DND-41 (cell line): Measurements from ENCODE around the gene PHLDB2.

ENCODE experiments used
- ATAC-seq: fragments of 200-7000 bp; cut with Tn5 transposase; 3 replicates; pipeline ENCODE4 v1.9.1; 2021; ENCODE audit warnings: low read depth; ENCODE audit not compliant: insufficient read depth
- DNase-seq: peaks from one replicate; pipeline ENCODE4 v3.0.0-alpha.2; 2020
- H2AFZ ChIP-seq: 2 replicates; pipeline ENCODE4 v1.6.0; 2012; ENCODE audit warnings: low read depth, low read length
- H3K27ac ChIP-seq: 2 replicates; pipeline ENCODE4 v1.5.1; 2012; ENCODE audit warnings: low read length, inconsistent platforms
- H3K27me3 ChIP-seq: fragments of 200-600 bp; sonication (generic); 2 replicates; pipeline ENCODE4 v1.6.0; 2012; ENCODE audit warnings: low read length, mild to moderate bottlenecking, inconsistent platforms; ENCODE audit not compliant: insufficient read depth, poor library complexity
- H3K36me3 ChIP-seq: 2 replicates; pipeline ENCODE4 v1.5.1; 2012; ENCODE audit warnings: low read length, inconsistent platforms; ENCODE audit not compliant: insufficient read depth
- H3K4me1 ChIP-seq: 2 replicates; pipeline ENCODE4 v1.5.1; 2012; ENCODE audit warnings: mild to moderate bottlenecking, low read length; ENCODE audit not compliant: insufficient read depth
- H3K4me2 ChIP-seq: 2 replicates; pipeline ENCODE4 v1.6.0; 2012; ENCODE audit warnings: mild to moderate bottlenecking, moderate library complexity, low read length, inconsistent platforms; ENCODE audit not compliant: insufficient read depth
- H3K4me3 ChIP-seq, 2 experiments: fragments of 200-600 bp in 1 of 2; shearing (Covaris generic) in 1 of 2; 2 replicates each; pipeline ENCODE4 v1.5.1; 2012 to 2016; ENCODE audit warnings: inconsistent platforms in 2 of 2, low read length in 2 of 2, mild to moderate bottlenecking in 2 of 2, low read depth in 1 of 2, moderate library complexity in 1 of 2
- H3K79me2 ChIP-seq: 2 replicates; pipeline ENCODE4 v1.6.0; 2012; ENCODE audit warnings: low read length, inconsistent platforms; ENCODE audit not compliant: insufficient read depth
- H3K9ac ChIP-seq: 2 replicates; pipeline ENCODE4 v1.6.0; 2012; ENCODE audit warnings: low read depth, mild to moderate bottlenecking, inconsistent platforms, low read length, moderate library complexity
- H3K9me3 ChIP-seq: 2 replicates; pipeline ENCODE4 v1.5.1; 2012; ENCODE audit warnings: low read length, moderate library complexity, mild to moderate bottlenecking, inconsistent platforms; ENCODE audit not compliant: insufficient read depth, severe bottlenecking
- H4K20me1 ChIP-seq: 2 replicates; pipeline ENCODE4 v1.6.0; 2012; ENCODE audit warnings: low read length; ENCODE audit not compliant: insufficient read depth
- CTCF ChIP-seq: IDR thresholded peaks from 2 replicates; pipeline ENCODE4 v1.5.1; 2012; ENCODE audit warnings: borderline replicate concordance, low read length, moderate library complexity, mild to moderate bottlenecking; ENCODE audit not compliant: poor library complexity, severe bottlenecking; ENCODE audit errors: extremely low read depth
- EZH2 ChIP-seq: IDR thresholded peaks from 3 replicates; pipeline ENCODE4 v1.6.1; 2012; ENCODE audit warnings: borderline replicate concordance, low read depth, mild to moderate bottlenecking, moderate library complexity, low read length, inconsistent platforms; ENCODE audit not compliant: severe bottlenecking

The PHLDB2 gene

DNA sequence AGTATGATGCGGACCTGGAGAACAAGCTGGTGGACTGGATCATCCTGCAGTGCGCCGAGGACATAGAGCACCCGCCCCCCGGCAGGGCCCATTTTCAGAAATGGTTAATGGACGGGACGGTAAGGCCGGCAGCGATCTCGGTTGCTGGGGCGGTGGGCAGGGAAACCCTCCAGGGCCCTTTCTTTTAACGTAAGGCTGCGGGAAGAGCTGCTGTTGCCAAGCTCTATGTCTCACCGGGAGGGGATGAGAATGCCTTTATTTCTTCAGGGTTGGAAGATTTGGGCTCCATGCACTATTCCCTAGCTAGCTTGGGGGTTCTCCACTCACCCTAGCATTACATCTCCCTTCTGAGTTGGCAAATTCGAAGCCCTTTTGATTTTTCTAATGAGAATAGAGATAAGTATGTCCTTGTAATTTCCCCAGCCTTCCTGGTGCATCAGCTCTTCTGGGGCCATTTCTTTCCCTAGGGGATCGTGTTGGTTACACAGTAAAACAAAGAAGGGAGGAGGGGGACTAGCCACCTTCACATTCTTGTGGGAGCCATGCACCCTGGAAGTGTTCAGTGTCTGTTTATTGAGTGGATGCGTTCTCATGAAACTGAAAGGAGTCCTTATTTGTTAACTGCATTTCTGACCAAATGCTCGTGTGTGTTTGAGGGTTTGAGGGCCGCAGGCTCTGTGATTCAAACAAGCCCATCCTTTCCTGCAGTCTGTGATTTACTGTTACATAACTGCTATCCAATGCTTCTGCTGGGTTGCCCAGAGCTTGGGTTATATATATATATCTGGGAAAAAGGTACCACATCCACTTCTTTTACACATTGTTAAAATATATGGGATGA lies 140.6 kb downstream of the PHLDB2 start:
- H3K4me3 ChIP-seq, result no peak overlapping the region
- H3K9me3 ChIP-seq, result no peaks in the 10 kb centered on the region
- H3K4me2 ChIP-seq, result no peak overlapping the region
- ATAC-seq (no peak), DNase-seq (no peak)
- H3K27me3 ChIP-seq, result no peaks in the 10 kb centered on the region
- H3K79me2 ChIP-seq, result no peaks in the 10 kb centered on the region
- H3K9ac ChIP-seq, result no peak overlapping the region
- no peak for TF ChIP-seq CTCF
- TF ChIP-seq EZH2, result no peak
- no peak overlapping the region for H2AFZ ChIP-seq
- no peaks in the 10 kb centered on the region for H3K4me1 ChIP-seq
- no peaks in the 10 kb centered on the region for H3K36me3 ChIP-seq
- H4K20me1 ChIP-seq, result no peaks in the 10 kb centered on the region
- no peak overlapping the region for H3K27ac ChIP-seq

DNA sequence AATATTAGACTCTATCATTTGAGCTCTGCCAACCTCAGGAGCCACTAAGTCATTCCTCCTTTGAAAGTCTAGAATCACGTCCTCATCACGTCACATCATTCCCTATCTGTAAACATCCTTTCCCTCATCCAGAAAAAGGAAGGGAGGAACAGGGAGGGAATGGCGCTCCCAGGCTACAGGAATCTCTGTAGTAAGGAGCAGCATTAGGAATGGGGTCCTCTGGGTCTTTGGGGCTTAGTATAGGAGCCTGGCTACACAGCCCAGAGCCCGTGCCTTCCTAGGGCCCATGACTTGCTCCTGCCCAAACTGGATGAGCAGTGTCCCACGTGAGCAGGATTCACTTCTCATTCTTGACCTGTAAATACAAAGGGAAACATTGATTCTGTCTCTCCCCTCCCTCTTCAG lies 141.3 kb downstream of the PHLDB2 start:
- Histone ChIP-seq H3K79me2 (no peaks in the 10 kb centered on the region), H3K27ac (no peak overlapping the region), H3K4me1 (no peaks in the 10 kb centered on the region), H4K20me1 (no peaks in the 10 kb centered on the region), H3K27me3 (no peaks in the 10 kb centered on the region), H3K4me2 (no peak overlapping the region), H2AFZ (no peak overlapping the region), H3K4me3 (no peak overlapping the region), H3K9ac (no peak overlapping the region), H3K36me3 (no peaks in the 10 kb centered on the region), H3K9me3 (no peaks in the 10 kb centered on the region)
- ATAC-seq (no peak), DNase-seq (no peak)
- TF ChIP-seq EZH2, result no peak
- TF ChIP-seq CTCF, result no peak

DNA sequence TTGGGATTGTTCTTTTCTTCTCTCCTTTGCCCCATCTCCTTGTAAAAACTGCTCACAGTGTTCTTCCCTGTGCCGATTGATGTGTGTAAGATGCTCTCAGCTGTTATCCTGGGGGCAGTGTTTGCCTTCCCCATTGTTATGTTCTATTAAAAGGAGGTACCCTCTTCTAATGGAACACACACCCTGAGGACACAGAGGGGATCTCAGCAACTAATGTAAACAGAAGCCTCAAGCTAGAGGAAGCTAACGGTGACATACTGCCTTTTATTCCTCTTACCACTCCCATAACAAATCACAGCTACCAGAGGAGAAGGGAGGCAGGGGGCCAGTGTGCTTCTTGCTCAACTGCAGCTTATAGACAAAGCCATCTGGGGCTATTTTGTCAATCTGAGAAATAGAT lies 141.9 kb downstream of the PHLDB2 start:
- Histone ChIP-seq H3K4me1 (no peaks in the 10 kb centered on the region), H3K4me3 (no peak overlapping the region), H3K4me2 (no peak overlapping the region), H4K20me1 (no peaks in the 10 kb centered on the region), H3K36me3 (no peaks in the 10 kb centered on the region), H3K9ac (no peak overlapping the region), H3K27me3 (no peaks in the 10 kb centered on the region), H3K79me2 (no peaks in the 10 kb centered on the region), H3K27ac (no peak overlapping the region), H3K9me3 (no peaks in the 10 kb centered on the region), H2AFZ (no peak overlapping the region)
- ATAC-seq (no peak), DNase-seq (no peak)
- TF ChIP-seq CTCF, result no peak
- TF ChIP-seq EZH2, result no peak
